GM18867 (cell line): Measurements from ENCODE around the gene NOS1AP.
"Not testable (repeated sequence)": the region's sequence is repeated elsewhere in the genome, so short reads cannot be mapped to it uniquely, and the experiment has no call there.

Experiments
- ATAC-seq: cut with Tn5 transposase; IDR thresholded peaks from one replicate; pipeline ENCODE4 v1.9.1; 2021; ENCODE audit warnings: mild to moderate bottlenecking, moderate library complexity; ENCODE audit not compliant: unreplicated experiment

Gene NOS1AP

GRCh38 chr1:162069334-162070093 is at the start of gene NOS1AP:
Gene NOS1AP, plus strand, starts transcription at chr1:162069691. Its CDS starts 487 bp downstream, at chr1:162070178.
- peak; percentile 100 for ATAC-seq

- no peak for ATAC-seq
Measured at GRCh38 chr1:162020150-162020549, 49.3 kb upstream of the NOS1AP start.

- ATAC-seq: no peak
Measured at GRCh38 chr1:162021124-162021523, 48.4 kb upstream of the NOS1AP start.

GRCh38 chr1:162022626-162023025 is 46.9 kb upstream of the NOS1AP start:
- no peak for ATAC-seq

- no peak for ATAC-seq
Measured at GRCh38 chr1:162023181-162023546, 46.3 kb upstream of the NOS1AP start.

- peak; percentile 81 for ATAC-seq
Measured at GRCh38 chr1:162023547-162024501, 45.7 kb upstream of the NOS1AP start, which contains the start of gene OLFML2B. Gene OLFML2B, minus strand, starts transcription at chr1:162023869. Its CDS starts 439 bp downstream, at chr1:162023430.

GRCh38 chr1:162025541-162025940 is 44.0 kb upstream of the NOS1AP start:
- no peak for ATAC-seq

- ATAC-seq: no peak
Measured at GRCh38 chr1:162026881-162027280, 42.6 kb upstream of the NOS1AP start.

- ATAC-seq: peak; percentile 74
Measured at GRCh38 chr1:162028726-162029125, 40.8 kb upstream of the NOS1AP start.

- no peak for ATAC-seq
Measured at GRCh38 chr1:162029157-162029556, 40.3 kb upstream of the NOS1AP start.

- no peak for ATAC-seq
Measured at GRCh38 chr1:162030759-162031280, 38.7 kb upstream of the NOS1AP start.

GRCh38 chr1:162033428-162033827 is 36.1 kb upstream of the NOS1AP start:
- no peak for ATAC-seq

GRCh38 chr1:162035241-162035640 is 34.2 kb upstream of the NOS1AP start:
- no peak for ATAC-seq

- ATAC-seq: no peak
Measured at GRCh38 chr1:162036163-162036562, 33.3 kb upstream of the NOS1AP start.

- no peak for ATAC-seq
Measured at GRCh38 chr1:162038624-162039023, 30.9 kb upstream of the NOS1AP start.

- ATAC-seq: no peak
Measured at GRCh38 chr1:162040001-162040400, 29.5 kb upstream of the NOS1AP start.

GRCh38 chr1:162040657-162041056 is 28.8 kb upstream of the NOS1AP start:
- no peak for ATAC-seq

GRCh38 chr1:162042361-162042760 is 27.1 kb upstream of the NOS1AP start:
- ATAC-seq: no peak

- ATAC-seq: no peak
Measured at GRCh38 chr1:162046921-162047320, 22.6 kb upstream of the NOS1AP start.

GRCh38 chr1:162053949-162054348 is 15.5 kb upstream of the NOS1AP start:
- not testable (repeated sequence) for ATAC-seq

GRCh38 chr1:162055062-162055461 is 14.4 kb upstream of the NOS1AP start:
- ATAC-seq: no peak
